HG03439 (cell line): Measurements from ENCODE around the gene UBL4A.

Source experiments
- ATAC-seq: cut with Tn5 transposase; IDR thresholded peaks from one replicate; pipeline ENCODE4 v1.9.1; 2021; ENCODE audit warnings: mild to moderate bottlenecking, moderate library complexity; ENCODE audit not compliant: unreplicated experiment

UBL4A gene

GRCh38 chrX:154440623-154441357 is 45.6 kb downstream of the UBL4A start:
- ATAC-seq, result no peak

- no peak for ATAC-seq
Measured at GRCh38 chrX:154439841-154440240, 46.6 kb downstream of the UBL4A start.

- no peak for ATAC-seq
Measured at GRCh38 chrX:154437971-154438893, 48.2 kb downstream of the UBL4A start.

- no peak for ATAC-seq
Measured at GRCh38 chrX:154436983-154437752, 49.2 kb downstream of the UBL4A start, which contains the start of gene GDI1. GDI1 (plus strand) TSS chrX:154437154; CDS start chrX:154437255, 101 bp downstream.

GRCh38 chrX:154436374-154436982 is 49.9 kb downstream of the UBL4A start:
- no peak for ATAC-seq

GRCh38 chrX:154435171-154435733 is 51.2 kb downstream of the UBL4A start:
- ATAC-seq, result no peak

GRCh38 chrX:154434394-154435168 is 51.8 kb downstream of the UBL4A start:
- ATAC-seq, result no peak
